GM12864 (cell line): ENCODE data around the gene TTLL12.

Experiments used
- DNase-seq: peaks from one replicate; pipeline ENCODE4 v3.0.0-alpha.2; 2011; ENCODE audit warnings: low read depth
- H3K4me3 ChIP-seq: 2 replicates; pipeline ENCODE4 v1.5.1; 2011; ENCODE audit warnings: mild to moderate bottlenecking, low read depth, low read length, control low read depth
- CTCF ChIP-seq: IDR thresholded peaks from 2 replicates; pipeline ENCODE4 v1.5.1; 2011; ENCODE audit warnings: low read depth, mild to moderate bottlenecking, moderate library complexity, low read length, control low read depth, inconsistent platforms; ENCODE audit errors: missing control alignments

TTLL12 gene

GRCh38 chr22:43199541-43199940, 12.6 kb upstream of the TTLL12 start:
- no peak for TF ChIP-seq CTCF
- no peak for DNase-seq
- H3K4me3 ChIP-seq, result no peak overlapping the region

GRCh38 chr22:43198936-43199335, 12.0 kb upstream of the TTLL12 start:
- no peak overlapping the region for H3K4me3 ChIP-seq
- no peak for DNase-seq
- no peak for TF ChIP-seq CTCF

DNA sequence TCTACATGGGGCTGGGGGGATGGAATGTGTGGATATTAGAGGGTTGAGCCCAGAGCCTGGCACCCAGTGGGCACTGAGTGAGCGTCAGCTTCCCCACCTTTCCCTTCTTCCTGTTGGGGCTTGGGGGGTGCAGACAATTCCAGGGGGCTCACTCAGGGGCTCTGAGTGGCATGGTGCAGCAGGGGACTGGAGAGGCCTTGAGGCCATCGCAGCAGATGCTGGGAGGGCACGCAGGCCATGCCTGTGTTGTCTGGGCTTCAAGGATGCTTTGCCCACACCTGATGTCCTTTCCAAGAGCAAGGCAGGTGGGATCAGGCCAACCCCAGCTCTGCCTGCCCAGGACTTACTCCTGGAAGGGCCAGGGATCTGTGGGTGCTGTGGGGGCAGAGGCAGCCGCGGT, 11.2 kb upstream of the TTLL12 start:
- H3K4me3 ChIP-seq, result no peak overlapping the region
- TF ChIP-seq CTCF, result no peak
- DNase-seq, result no peak

DNA sequence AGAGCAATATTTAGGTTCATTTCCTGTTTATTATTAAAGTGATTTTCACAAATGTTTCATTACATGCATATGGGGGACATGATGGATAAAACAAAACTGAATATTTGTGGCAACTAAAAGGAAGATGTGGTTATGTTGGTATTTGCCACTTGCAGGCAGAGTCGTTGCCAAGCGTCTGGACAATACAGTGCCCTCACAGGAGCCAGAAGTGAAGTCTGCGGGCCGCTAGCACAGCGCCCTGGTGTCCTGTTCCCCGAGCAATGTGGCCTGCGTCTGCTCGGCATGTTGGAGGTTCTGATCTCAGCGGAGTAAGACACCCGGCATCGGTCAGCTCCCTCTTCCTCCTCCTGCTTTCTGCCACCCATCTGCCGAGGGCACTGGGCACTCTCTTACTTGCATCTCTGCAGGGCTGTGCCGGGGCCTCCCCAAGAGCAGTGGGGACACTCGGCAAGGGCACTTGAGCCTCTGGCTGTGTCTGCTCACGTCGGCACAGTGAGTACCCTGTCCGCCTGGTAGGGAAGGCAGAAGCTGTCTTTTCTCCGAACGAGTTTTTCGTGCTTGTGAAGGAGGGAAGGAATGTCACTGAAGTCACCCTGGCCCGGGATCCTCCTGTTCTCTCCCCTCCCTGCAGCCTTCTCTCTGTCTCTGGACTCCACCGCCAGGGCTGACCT, 10.5 kb upstream of the TTLL12 start:
- H3K4me3 ChIP-seq, result no peak overlapping the region
- DNase-seq, result no peak
- no peak for TF ChIP-seq CTCF

- DNase-seq, result no peak
- H3K4me3 ChIP-seq, result no peak overlapping the region
- no peak for TF ChIP-seq CTCF
Measured at GRCh38 chr22:43191831-43192230, 4.9 kb upstream of the TTLL12 start.

DNA sequence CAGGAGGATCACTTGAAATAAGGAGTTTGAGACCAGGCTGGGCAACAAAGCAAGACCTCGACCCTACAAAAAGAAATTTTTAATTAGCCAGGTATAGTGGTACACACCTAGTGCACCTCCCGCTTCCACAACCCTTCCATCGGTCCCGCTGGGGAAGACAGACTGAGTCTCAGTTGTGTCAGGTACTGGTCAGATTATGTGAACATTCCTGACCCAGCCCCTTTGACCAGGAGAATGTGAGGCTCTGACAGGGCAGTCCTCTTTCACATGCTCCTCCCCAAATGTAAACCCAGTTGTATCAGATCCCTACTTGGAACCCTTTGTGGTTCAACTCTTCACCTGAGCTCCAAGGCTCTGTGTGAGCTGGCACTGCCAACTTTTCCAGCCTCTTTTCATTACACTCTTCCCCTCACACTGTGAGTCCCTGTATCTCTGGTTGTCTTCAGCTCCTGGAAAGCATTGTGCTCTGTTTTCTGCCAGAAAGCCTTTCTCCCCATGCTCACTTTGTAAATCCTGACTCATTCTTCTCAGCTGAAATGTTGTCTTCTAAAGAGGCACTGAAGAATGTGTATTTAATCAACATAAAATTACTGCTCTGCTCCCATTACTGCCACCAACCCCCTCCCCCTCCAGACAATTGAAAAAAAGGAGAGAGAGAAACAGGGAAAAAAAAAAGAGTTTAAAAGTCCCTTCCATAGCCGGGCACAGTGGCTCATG, 2.1 kb upstream of the TTLL12 start:
- no peak overlapping the region for H3K4me3 ChIP-seq
- no peak for TF ChIP-seq CTCF
- no peak for DNase-seq
